GM18499 (cell line): ENCODE results near the gene PYDC1.
A peak's percentile ranks its signal among the peaks of the same experiment; 100 is the strongest.
"Not testable (repeated sequence)": the region's sequence is repeated elsewhere in the genome, so short reads cannot be mapped to it uniquely, and the experiment has no call there.

ENCODE experiments used
- ATAC-seq: cut with Tn5 transposase; IDR thresholded peaks from one replicate; pipeline ENCODE4 v1.9.1; 2021; ENCODE audit warnings: moderate number of reproducible peaks; ENCODE audit not compliant: insufficient read depth, unreplicated experiment

PYDC1 gene

GRCh38 chr16:31216422-31217135 lies at the start of gene PYDC1:
Gene PYDC1 (minus strand): TSS chr16:31217135. CDS start chr16:31217028, 107 bp downstream.
- no peak for ATAC-seq

GRCh38 chr16:31265329-31266245 lies 48.7 kb upstream of the PYDC1 start:
- ATAC-seq = peak; percentile 73

DNA sequence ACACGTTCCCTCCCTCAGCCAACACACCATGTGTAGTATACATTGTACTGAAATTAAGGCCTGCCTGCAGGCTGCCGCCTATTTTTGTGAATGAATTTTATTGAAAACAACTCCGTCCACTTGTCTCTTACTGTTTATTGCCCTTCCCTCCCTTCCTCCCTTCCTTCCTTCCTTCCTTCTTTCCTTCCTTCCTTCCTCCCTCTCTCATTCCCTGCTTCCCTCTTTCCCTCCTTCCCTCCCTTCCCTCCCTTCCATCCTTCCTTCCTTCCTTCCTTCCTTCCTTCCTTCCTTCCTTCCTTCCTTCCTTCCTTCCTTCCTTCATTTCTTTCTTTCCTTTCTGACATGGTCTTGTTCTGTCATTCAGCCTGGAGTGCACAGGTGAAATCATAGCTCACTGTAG lies 45.1 kb upstream of the PYDC1 start:
- no peak for ATAC-seq

DNA sequence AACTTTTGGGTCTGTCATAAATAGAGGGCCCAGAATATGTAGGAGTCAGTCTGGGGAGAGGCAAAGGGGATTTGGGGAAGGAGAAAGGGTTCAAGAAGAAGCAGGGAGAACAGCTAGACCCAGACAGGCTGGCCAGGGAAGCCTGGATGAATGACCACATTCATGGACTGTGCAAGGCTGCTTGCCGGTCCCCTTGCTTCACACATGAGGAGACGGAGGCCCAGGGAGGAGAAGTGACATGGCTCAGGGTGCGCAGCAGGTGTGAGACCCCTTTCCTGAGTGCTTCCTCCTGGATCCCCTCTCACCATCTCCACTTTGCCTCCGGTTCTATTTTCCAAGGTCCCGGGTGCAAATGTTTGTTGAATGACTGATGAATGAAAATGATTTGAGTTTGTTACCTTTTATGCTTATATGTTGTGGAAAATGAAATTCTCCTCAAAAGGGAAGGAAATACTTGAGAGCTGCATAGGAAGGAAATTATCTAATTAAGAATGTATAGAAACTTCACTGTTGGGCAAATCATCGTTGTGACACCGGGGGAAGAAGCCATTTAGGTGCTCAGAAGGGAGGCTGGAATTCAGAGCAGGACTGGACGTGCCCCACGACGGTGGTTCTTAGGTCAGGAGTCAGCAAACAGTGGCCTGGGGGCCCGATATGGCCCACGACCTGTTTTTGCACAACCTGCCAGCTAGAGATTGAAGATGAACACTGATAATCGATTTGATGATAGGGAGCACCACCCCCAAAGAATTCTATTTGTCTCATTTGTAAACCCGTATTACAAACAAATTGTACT lies 43.4 kb upstream of the PYDC1 start:
- ATAC-seq = no peak

DNA sequence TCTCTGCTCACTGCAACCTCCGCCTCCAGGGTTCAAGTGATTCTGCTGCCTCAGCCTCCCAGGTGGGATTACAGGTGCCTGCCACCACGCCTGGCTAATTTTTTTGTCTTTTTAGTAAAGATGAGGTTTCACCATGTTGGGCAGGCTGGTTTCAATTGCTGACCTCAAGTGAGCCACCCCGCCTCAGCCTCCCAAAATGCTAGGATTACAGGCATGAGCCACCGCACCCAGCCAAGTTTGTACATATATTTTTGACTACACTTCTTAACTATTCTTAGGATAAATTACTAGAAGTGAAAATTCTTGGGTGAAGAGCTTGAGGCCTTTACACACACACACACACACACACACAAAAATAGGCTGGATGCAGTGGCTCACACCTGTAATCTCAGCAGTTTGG lies 41.4 kb upstream of the PYDC1 start:
- no peak for ATAC-seq

DNA sequence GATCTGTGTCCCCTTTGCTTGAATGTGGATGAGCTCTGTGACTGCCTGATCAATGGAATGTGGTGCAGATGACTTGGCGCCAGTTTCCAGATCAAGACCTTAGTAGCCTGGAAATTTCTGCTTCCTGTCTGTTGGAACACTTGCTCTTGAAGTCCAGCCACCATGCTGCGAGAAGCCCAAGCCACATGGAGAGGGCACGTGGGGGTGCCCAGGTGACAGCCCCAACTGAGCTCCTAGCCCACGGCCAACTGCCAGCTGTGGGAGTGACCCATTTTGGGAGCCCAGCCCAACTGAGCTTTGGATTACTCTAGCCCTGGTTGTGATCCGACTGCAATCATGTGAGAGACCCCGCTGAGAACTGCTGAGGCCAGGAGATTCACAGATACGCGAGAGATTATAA lies 39.5 kb upstream of the PYDC1 start:
- ATAC-seq = no peak

- ATAC-seq = no peak
Measured at GRCh38 chr16:31253642-31254045, 36.7 kb upstream of the PYDC1 start.

- no peak for ATAC-seq
Measured at GRCh38 chr16:31251435-31251834, 34.5 kb upstream of the PYDC1 start.

DNA sequence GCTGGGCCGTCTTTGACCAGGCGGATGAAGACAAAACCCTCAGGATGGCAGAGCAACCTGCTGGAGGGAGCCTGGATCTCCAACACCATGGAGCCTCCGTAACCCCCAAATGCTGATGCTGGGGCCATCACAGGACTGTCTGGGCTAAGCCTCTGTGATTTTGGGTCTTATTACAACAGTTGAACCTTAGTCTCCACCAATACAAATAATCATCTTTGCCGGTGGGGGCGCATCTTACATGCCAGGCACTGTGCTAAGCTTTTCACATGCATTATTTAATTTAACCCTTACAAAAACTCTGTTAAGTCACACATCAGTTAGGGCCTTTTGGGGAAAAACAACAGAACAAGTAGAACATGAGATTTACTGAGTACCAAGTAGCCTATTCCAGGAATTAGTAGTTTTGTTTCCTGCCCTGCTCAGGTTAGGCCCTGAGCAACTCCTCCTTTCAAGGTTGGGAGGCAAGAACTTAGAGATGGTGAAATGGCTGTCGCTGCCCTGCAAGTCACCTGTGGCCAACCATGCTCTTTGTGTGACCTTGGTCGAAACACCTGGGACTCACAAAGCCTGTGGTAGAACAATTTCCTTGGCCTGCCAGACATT lies 33.9 kb upstream of the PYDC1 start:
- ATAC-seq = no peak

- ATAC-seq = no peak
Measured at GRCh38 chr16:31248344-31248743, 31.4 kb upstream of the PYDC1 start.

DNA sequence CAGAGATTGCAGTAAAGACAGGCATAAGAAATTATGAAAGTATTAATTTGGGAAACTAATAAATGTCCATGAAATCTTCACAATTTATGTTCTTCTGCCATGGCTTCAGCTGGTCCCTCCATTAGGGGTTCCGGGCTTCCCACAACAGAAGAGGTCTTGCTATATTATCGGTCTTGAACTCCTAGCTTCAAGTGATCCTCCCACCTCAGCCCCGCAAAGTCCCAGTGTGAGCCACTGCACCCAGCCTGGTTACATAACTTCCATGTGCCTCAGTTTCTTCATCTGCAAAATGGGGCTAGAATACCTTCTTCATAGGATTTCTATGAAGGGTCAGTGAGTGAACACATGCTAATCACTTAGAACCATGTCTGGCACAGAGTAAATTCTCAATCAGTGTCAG lies 29.4 kb upstream of the PYDC1 start:
- ATAC-seq = no peak

GRCh38 chr16:31245598-31245997 lies 28.7 kb upstream of the PYDC1 start:
- ATAC-seq = not testable (repeated sequence)

DNA sequence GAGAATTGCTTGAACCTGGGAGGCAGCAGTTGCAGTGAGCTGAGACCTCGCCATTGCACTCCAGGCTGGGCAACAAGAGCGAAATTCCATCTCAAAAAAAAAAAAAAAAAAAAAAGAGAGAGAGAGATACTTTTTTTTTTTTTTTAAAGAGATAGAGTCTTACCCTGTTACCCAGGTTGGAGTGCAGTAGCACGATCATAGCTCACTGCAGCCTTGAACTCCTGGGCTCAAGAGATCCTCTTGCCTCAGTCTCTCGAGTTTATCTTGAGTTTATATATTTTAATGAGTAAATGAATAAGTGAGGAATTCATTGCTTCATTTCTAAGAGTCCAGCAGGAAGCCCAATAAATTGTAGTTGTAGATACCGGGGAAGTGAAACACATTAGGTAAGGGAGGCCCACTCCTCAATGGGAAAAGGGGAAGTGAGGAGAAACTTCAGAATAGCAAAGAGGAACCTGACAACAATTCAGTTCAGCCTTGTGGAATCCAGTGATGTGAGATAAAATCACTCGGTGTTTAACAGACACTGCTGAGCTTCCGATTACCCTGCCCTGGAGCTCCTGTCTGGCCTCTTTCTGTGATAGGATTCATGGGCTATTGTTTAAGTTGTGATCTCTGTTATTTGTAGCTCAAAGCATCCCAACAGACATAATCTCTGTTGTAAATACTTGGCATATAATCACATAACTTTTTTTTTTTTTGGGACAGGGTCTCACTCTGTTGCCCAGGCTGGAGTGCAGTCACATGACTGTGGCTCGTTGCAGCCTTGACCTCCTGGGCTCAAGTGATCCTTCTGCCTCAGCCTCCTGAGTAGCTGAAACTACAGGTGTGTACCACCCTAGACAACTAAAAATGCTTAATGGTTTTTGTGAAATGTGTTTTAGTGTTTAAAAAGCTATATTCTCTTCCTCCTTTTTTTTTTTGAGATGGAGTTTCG lies 27.1 kb upstream of the PYDC1 start:
- peak; percentile 63 for ATAC-seq

GRCh38 chr16:31242206-31242605 lies 25.3 kb upstream of the PYDC1 start:
- no peak for ATAC-seq

DNA sequence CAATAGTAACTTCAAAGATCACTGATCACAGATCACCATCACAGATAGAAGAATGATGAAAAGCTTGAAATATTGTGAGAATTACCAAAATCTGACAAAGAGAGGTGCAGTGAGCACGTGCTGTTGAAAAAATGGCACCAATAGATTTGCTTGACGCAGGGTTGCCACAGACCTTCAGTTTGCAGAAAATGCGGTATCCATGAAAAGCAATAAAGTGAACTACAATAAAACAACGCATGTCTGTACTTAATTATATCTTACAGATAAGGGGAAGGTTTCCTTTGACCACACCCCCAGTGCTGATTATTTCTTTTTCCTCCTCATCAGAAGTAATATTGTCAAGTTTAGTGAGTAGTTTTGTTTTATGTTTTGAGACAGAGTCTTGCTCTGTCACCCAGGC lies 21.1 kb upstream of the PYDC1 start:
- no peak for ATAC-seq

DNA sequence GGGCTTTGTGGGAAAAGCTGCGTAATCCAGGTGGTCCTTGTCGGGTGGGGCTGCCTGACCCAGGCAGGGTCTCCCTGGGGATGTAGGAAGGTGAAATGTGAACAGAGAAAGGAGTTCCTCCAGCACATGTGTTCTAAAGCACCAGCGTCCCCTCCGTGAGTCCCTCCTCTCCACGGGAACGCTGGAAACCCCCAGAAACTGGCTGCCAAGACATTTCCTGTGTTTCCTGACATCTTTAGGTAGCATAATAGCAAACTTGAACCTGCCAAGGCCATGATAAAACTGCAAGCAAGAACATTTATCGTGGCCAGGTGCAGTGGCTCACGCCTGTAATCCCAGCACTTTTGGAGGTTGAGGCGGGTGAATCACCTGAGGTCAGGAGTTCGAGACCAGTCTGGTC lies 12.6 kb upstream of the PYDC1 start:
- ATAC-seq = no peak

GRCh38 chr16:31228206-31228605 lies 11.3 kb upstream of the PYDC1 start:
- no peak for ATAC-seq

- ATAC-seq = no peak
Measured at GRCh38 chr16:31225193-31225592, 8.3 kb upstream of the PYDC1 start.
